ENCODE data around the gene DLG4.

DLG4 gene

DNA sequence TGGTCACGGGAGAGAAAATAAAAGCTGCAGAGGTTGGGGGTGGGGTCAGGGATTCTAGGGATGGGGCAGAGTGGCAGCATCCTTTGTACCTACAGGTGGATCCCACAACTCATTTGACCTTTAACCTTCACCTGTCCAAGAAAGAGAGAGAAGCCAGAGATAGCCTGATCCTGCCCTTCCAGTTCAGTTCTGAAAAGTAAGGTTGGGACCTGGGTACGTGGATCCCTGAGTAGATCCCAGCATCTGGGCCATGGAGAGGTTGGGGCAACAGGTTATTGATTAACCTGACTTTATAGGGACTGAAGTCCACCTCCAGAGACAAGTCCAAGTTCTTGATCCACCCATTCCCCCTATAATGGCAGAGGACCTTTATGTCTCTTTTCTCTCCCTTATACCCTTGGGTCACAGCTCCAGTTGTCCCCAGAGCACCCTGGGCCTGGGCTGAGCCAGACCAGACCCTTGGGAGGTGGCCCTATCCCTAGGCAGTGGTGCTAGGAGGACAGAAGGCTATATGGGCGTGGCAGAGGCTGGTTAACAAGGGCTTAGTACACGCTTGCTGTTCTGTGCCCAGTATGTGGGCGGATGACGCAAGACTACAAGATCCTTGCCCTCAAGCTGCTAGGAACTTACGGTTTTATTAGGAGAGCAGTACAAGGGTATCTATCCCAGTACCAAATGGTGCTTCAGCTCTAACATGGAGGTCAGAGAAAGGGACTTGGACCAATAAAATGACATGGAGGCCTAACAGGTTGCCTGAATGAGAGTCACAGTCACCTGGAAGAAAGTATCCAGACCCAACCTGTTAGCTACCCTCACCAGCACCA is 39.3 kb upstream of the DLG4 start:
- Histone ChIP-seq H3K9me3 (ENCODE audit: insufficient read depth, low read depth, low read length) (no peaks in the 10 kb centered on the region), H3K27me3 (ENCODE audit: insufficient read depth, low read length) (peaks cover 35% of the 10 kb centered on the region), H3K36me3 (ENCODE audit: insufficient read depth, low read length) (peaks cover 57% of the 10 kb centered on the region), H3K4me1 (ENCODE audit: insufficient read depth, low read length) (peaks cover 7% of the 10 kb centered on the region), H3K4me3 (ENCODE audit: low read length) (no peak overlapping the region), H3K27ac (ENCODE audit: low read depth, low read length) (no peak overlapping the region), H3K9ac (ENCODE audit: low read depth, low read length) (no peak overlapping the region; the same call in 1 of the 2 replicates)
- 96% methylated on average over 7 of the region's 7 CpGs for WGBS

DNA sequence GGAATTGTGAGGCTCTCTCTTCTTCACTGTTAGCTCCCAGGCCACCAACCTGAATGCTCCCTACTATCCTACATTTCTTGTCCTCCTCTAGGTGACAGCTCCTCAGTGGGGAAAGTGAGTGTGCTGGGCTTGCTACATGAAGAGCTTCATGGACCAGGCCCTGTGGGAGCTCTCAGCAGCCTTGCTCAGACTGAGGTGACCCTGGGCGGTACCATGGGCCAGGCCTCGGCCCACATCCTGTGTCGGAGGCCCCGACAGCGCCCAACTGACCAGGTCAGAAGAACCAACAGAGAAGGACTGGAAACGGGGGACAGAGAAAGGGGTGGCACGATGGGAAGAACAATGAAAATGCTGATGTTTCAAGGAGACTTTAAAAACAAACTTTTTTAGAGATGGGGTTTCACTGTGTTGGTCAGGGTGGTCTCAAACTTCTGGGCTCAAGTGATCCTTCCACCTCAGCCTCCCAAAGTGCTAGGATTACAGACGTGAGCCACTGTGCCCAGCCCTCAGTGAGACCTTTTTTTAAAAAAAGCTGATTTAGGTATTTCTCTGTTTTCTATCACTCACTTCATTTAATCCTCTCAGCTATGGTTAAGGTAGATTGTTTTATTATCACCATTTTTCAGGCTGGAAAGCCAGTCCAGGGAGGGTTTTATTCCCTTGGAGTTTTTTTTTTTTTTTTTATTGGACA is 37.3 kb upstream of the DLG4 start:
- Histone ChIP-seq H3K27me3 (ENCODE audit: insufficient read depth, low read length) (peaks cover 17% of the 10 kb centered on the region), H3K27ac (ENCODE audit: low read depth, low read length) (no peak overlapping the region), H3K36me3 (ENCODE audit: insufficient read depth, low read length) (peaks cover 58% of the 10 kb centered on the region), H3K9me3 (ENCODE audit: insufficient read depth, low read depth, low read length) (no peaks in the 10 kb centered on the region), H3K4me3 (ENCODE audit: low read length) (no peak overlapping the region), H3K4me1 (ENCODE audit: insufficient read depth, low read length) (peaks cover 13% of the 10 kb centered on the region), H3K9ac (ENCODE audit: low read depth, low read length) (no peak overlapping the region)
- 97% methylated on average over 8 of the region's 8 CpGs for WGBS

GRCh38 chr17:7254511-7254910 is 34.9 kb upstream of the DLG4 start:
- Histone ChIP-seq H3K36me3 (ENCODE audit: insufficient read depth, low read length) (peaks cover 51% of the 10 kb centered on the region), H3K27ac (ENCODE audit: low read depth, low read length) (no peak overlapping the region), H3K9ac (ENCODE audit: low read depth, low read length) (no peak overlapping the region), H3K27me3 (ENCODE audit: insufficient read depth, low read length) (no peaks in the 10 kb centered on the region), H3K9me3 (ENCODE audit: insufficient read depth, low read depth, low read length) (no peaks in the 10 kb centered on the region), H3K4me1 (ENCODE audit: insufficient read depth, low read length) (peaks cover 13% of the 10 kb centered on the region; the same call in 1 of the 2 replicates), H3K4me3 (ENCODE audit: low read length) (no peak overlapping the region)
- 95% methylated on average over 4 of the region's 4 CpGs for WGBS

GRCh38 chr17:7253082-7253481 is 33.4 kb upstream of the DLG4 start:
- Histone ChIP-seq H3K27ac (ENCODE audit: low read depth, low read length) (no peak overlapping the region; the same call in 1 of the 2 replicates), H3K4me3 (ENCODE audit: low read length) (peak overlapping the region; percentile 89), H3K4me1 (ENCODE audit: insufficient read depth, low read length) (peaks cover 13% of the 10 kb centered on the region; the same call in 1 of the 2 replicates), H3K36me3 (ENCODE audit: insufficient read depth, low read length) (peaks cover 36% of the 10 kb centered on the region), H3K9ac (ENCODE audit: low read depth, low read length) (peak overlapping the region; percentile 79), H3K9me3 (ENCODE audit: insufficient read depth, low read depth, low read length) (no peaks in the 10 kb centered on the region), H3K27me3 (ENCODE audit: insufficient read depth, low read length) (no peaks in the 10 kb centered on the region)
- 89% methylated on average over 5 of the region's 5 CpGs for WGBS

DNA sequence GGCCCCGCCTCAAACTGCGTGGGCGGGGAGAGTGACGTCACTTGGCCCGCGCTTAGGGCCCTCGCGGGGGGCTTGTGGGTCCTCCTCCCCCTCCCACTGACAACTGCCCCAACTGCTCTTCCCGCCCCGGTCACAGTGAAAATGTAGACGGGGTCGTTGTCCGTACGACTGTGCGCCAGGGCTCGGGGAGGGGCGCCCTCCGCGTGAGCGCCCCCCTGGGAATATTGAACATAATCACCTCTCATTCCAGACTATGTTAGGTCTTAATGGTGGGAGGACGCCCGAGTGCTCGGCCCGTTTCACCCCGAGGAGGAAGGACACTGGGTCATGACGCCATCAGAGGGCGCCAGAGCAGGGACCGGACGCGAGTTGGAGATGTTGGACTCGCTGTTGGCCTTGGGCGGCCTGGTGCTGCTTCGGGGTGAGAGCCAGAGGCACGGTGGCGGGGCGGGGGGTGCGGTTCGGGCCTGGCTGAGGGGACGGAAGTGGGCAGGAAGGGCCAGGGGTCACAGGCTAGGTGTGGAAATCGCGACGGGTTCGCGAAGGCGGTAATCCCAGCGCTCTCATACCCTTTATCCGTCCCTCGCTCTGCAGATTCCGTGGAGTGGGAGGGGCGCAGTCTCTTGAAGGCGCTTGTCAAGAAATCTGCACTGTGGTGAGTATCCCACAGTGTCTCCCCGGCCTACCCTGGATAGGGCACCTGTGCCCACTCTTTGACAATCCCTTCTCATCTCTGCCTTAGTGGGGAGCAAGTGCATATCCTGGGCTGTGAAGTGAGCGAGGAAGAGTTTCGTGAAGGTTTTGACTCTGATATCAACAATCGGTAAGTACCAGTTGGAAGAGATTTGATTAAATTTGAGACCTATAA is 32.8 kb upstream of the DLG4 start, which contains the start of gene ELP5:
ELP5 (plus strand) TSS at position 40 of the 868 bp plus-strand sequence; CDS start at position 376, 336 bp downstream.
- Histone ChIP-seq H3K4me3 (ENCODE audit: low read length) (peak within 1 kb of the TSS; percentile 89), H3K36me3 (ENCODE audit: insufficient read depth, low read length) (peaks cover 30% of the 10 kb centered on the region), H3K27me3 (ENCODE audit: insufficient read depth, low read length) (no peaks in the 10 kb centered on the region), H3K4me1 (ENCODE audit: insufficient read depth, low read length) (peaks cover 13% of the 10 kb centered on the region; the same call in 1 of the 2 replicates), H3K9me3 (ENCODE audit: insufficient read depth, low read depth, low read length) (no peaks in the 10 kb centered on the region), H3K9ac (ENCODE audit: low read depth, low read length) (peak within 1 kb of the TSS; percentile 91), H3K27ac (ENCODE audit: low read depth, low read length) (peak within 1 kb of the TSS; percentile 98)
- WGBS = 2% methylated on average over 54 of the region's 55 CpGs

DNA sequence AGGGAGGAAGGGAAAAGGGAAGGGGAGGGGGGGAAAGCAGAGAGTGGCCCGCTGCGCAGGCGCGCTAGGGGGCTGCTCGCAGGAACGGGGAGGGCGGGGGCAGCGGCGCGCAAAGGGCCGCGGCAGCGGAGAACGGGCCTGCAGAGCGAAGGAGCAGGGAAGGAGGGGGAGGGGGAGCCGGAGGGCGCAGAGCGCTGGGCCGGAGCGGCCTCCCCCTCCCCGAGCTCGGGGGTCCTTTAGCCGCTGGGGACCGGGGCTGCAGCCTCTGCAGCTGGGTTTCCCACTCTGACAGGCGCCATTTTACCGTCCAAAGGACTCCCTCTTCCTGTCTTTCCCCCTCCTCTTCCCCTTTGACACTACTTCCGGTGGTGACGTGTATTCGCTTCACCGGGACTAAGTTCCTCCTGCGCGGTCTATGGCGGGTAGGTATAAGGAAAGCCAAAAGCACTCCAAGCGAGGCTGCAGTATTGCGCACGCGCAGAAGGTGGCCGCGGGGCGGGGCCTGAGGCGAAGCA is 32.1 kb upstream of the DLG4 start, which contains the start of gene CTDNEP1:
CTDNEP1 (minus strand) TSS at position 74 of the 515 bp plus-strand sequence. CDS start 438 bp downstream, outside the sequence.
- peak within 1 kb of the TSS; percentile 91 for H3K9ac ChIP-seq (ENCODE audit: low read depth, low read length)
- WGBS = under 1% methylated on average over 41 of the region's 41 CpGs
- H3K9me3 ChIP-seq (ENCODE audit: insufficient read depth, low read depth, low read length) = no peaks in the 10 kb centered on the region
- peak within 1 kb of the TSS; percentile 89 for H3K4me3 ChIP-seq (ENCODE audit: low read length)
- peaks cover 28% of the 10 kb centered on the region for H3K36me3 ChIP-seq (ENCODE audit: insufficient read depth, low read length)
- H3K27ac ChIP-seq (ENCODE audit: low read depth, low read length) = peak within 1 kb of the TSS; percentile 98
- H3K27me3 ChIP-seq (ENCODE audit: insufficient read depth, low read length) = no peaks in the 10 kb centered on the region
- peaks cover 13% of the 10 kb centered on the region; the same call in 1 of the 2 replicates for H3K4me1 ChIP-seq (ENCODE audit: insufficient read depth, low read length)

DNA sequence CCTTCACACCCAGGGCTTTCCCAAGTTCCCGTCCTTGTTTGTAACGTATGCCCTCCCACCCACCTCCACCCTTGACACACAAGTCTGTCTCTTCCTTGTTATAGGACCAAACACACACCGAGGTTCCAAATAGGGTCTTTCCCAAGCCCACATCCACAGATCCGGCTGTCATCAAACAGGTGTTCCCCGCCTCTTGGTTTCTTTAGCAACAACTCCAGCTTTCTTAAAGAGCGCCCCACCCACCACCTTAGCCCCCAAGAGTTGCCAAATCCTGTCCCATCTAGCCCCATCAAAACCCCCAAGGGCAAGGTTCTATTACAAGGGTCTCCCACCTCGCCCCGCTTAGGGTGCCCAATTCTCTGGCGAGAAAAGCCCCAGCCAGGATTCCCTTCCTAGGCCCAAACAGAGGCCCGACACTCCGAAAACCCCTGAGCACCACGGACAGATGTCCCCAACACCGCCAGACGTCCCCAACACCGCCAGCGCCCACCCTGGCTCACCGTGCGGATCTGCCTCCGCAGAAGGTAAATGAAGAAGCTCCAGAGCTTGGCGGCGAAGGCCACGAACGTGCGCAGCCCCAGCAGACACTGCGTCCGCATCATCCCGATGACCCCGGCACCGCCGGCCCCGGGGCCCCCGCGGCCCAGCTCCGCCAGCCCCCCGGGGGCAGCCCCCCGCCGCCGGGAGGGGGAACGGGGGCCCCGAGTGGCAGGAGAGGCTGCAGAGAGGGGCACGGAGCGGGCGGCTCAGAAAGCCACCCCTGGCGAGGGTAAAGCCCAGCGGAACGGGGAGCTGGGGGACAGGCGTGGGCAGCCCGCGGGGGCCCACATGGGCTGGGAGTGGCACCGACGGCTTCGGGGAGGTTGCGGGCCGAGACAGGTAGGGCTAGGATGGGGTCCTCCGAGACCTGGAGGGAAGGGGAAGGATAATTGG is 31.3 kb upstream of the DLG4 start:
- WGBS = 1% methylated on average over 55 of the region's 55 CpGs
- H3K27me3 ChIP-seq (ENCODE audit: insufficient read depth, low read length) = no peaks in the 10 kb centered on the region
- H3K4me1 ChIP-seq (ENCODE audit: insufficient read depth, low read length) = peaks cover 13% of the 10 kb centered on the region; the same call in 1 of the 2 replicates
- H3K27ac ChIP-seq (ENCODE audit: low read depth, low read length) = peak overlapping the region; percentile 98
- no peaks in the 10 kb centered on the region for H3K9me3 ChIP-seq (ENCODE audit: insufficient read depth, low read depth, low read length)
- peak overlapping the region; percentile 82 for H3K9ac ChIP-seq (ENCODE audit: low read depth, low read length)
- peaks cover 29% of the 10 kb centered on the region for H3K36me3 ChIP-seq (ENCODE audit: insufficient read depth, low read length)
- peak overlapping the region; percentile 89 for H3K4me3 ChIP-seq (ENCODE audit: low read length)

DNA sequence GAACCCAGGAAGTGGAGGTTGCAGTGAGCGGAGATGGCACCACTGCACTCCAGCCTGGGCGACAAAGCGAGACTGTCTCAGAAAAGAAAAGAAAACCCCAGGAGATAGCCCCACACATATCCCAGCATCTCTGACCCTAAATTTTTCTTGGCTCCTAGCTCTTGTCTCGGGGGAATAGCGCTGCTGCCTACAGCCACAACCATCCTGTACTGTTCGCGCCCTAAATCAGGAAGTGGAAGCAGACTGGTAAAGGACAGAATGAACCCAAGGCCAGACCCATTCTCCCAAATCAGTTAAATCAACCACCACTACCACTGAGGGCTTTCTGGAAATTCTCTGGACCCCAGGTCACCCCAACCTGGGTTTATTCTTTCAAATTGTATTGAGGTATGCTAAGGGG is 30.2 kb upstream of the DLG4 start:
- Histone ChIP-seq H3K4me3 (ENCODE audit: low read length) (peak overlapping the region; percentile 89), H3K9ac (ENCODE audit: low read depth, low read length) (peak overlapping the region; percentile 82; the same call in 1 of the 2 replicates), H3K9me3 (ENCODE audit: insufficient read depth, low read depth, low read length) (no peaks in the 10 kb centered on the region), H3K27me3 (ENCODE audit: insufficient read depth, low read length) (no peaks in the 10 kb centered on the region), H3K36me3 (ENCODE audit: insufficient read depth, low read length) (peaks cover 28% of the 10 kb centered on the region), H3K27ac (ENCODE audit: low read depth, low read length) (no peak overlapping the region), H3K4me1 (ENCODE audit: insufficient read depth, low read length) (peaks cover 13% of the 10 kb centered on the region; the same call in 1 of the 2 replicates)
- 92% methylated on average over 7 of the region's 7 CpGs for WGBS

GRCh38 chr17:7249214-7249613 is 29.6 kb upstream of the DLG4 start:
- H3K27ac ChIP-seq (ENCODE audit: low read depth, low read length) = no peak overlapping the region

More at GRCh38 chr17:7249214-7249613, 29.6 kb upstream of the DLG4 start:
- H3K9me3 ChIP-seq (ENCODE audit: insufficient read depth, low read depth, low read length) = no peaks in the 10 kb centered on the region
- 92% methylated on average over 6 of the region's 6 CpGs for WGBS
- H3K4me1 ChIP-seq (ENCODE audit: insufficient read depth, low read length) = peaks cover 13% of the 10 kb centered on the region; the same call in 1 of the 2 replicates
- no peak overlapping the region for H3K9ac ChIP-seq (ENCODE audit: low read depth, low read length)
- no peaks in the 10 kb centered on the region for H3K27me3 ChIP-seq (ENCODE audit: insufficient read depth, low read length)
- 0 out of 2 replicates have a peak overlapping the region, but pooled peaks have one; percentile 89 for H3K4me3 ChIP-seq (ENCODE audit: low read length)
- peaks cover 28% of the 10 kb centered on the region for H3K36me3 ChIP-seq (ENCODE audit: insufficient read depth, low read length)
